K562 (cell line): ENCODE results near the gene ACAP3. TPM values are rescaled to one million over a fixed set of nuclear protein-coding genes. Genes with fewer than 3 reads are reported as not detected.

Source experiments
- CAMTA2 ChIP-seq: fragments of 250-450 bp; sonication (Bioruptor Pico); conservative IDR thresholded peaks from 2 replicates; pipeline ENCODE4 v1.5.1; 2022
- E2F3 ChIP-seq: fragments of 250-450 bp; sonication (Bioruptor Pico); IDR thresholded peaks from 2 replicates; pipeline ENCODE4 v1.4.0; 2020; ENCODE audit warnings: mild to moderate bottlenecking
- MEF2D ChIP-seq: conservative IDR thresholded peaks from 2 replicates; pipeline ENCODE4 v1.6.1; 2016; ENCODE audit warnings: low read depth, missing genetic modification characterization, missing compliant biosample characterization
- NCOA4 ChIP-seq: fragments of 450-650 bp; IDR thresholded peaks from 2 replicates; pipeline ENCODE4 v1.6.1; 2018; ENCODE audit warnings: mild to moderate bottlenecking; ENCODE audit not compliant: partially characterized antibody
- PCBP2 ChIP-seq: fragments of 200-400 bp; formaldehyde crosslinking; IDR thresholded peaks from 2 replicates; pipeline ENCODE4 v1.6.1; 2018; ENCODE audit warnings: low read length, low read depth, mild to moderate bottlenecking, moderate library complexity; ENCODE audit not compliant: poor library complexity, severe bottlenecking
- PHTF2 ChIP-seq: fragments of 250-450 bp; sonication (Bioruptor Pico); IDR thresholded peaks from 2 replicates; pipeline ENCODE4 v1.5.0; 2021; ENCODE audit warnings: mild to moderate bottlenecking
- RUNX1 ChIP-seq: sonication (generic); IDR thresholded peaks from 2 replicates; pipeline ENCODE4 v1.6.1; 2016; ENCODE audit warnings: antibody characterized with exemption, low read depth
- SMAD4 ChIP-seq: fragments of 250-450 bp; sonication (Bioruptor Pico); conservative IDR thresholded peaks from 2 replicates; pipeline ENCODE4 v1.8.0; 2021; ENCODE audit warnings: inconsistent platforms, mild to moderate bottlenecking, moderate library complexity
- SRSF7 ChIP-seq: fragments of 200-400 bp; formaldehyde crosslinking; optimal IDR thresholded peaks from 2 replicates; pipeline ENCODE3; 2017; ENCODE audit warnings: mild to moderate bottlenecking, low read depth, low read length
- ZBTB1 ChIP-seq: sonication (generic); formaldehyde crosslinking; IDR thresholded peaks from 2 replicates; pipeline ENCODE4 v1.8.1; 2023; ENCODE audit warnings: missing genetic modification reagents, low read depth, mild to moderate bottlenecking, borderline replicate concordance
- ZC3H8 ChIP-seq: fragments of 450-650 bp; IDR thresholded peaks from 2 replicates; pipeline ENCODE4 v1.6.1; 2017
- ZNF324 ChIP-seq: fragments of 250-450 bp; sonication (Bioruptor Pico); IDR thresholded peaks from 2 replicates; pipeline ENCODE4 v1.4.0; 2020; ENCODE audit warnings: mild to moderate bottlenecking
- ZNF444 ChIP-seq: fragments of 250-450 bp; sonication (Bioruptor Pico); IDR thresholded peaks from 2 replicates; pipeline ENCODE4 v1.4.0; 2020; ENCODE audit warnings: mild to moderate bottlenecking, moderate library complexity
- ZNF668 ChIP-seq: fragments of 250-450 bp; sonication (Bioruptor Pico); IDR thresholded peaks from 2 replicates; pipeline ENCODE4 v1.8.0; 2022; ENCODE audit warnings: mild to moderate bottlenecking, inconsistent platforms
- polyA plus RNA-seq, 8 experiments: library from polyadenylated mRNA; depleted of rRNA in 4 of 8; stranded (reverse) in 5 of 8; unstranded in 3 of 8; fragments of >200 nt; fragmentation: Nextera tagmentation in 2 of 8; fragmentation: Illumina TruSeq in 1 of 8; extraction: Ambion mirVana in 2 of 8; extraction: Trizol in 1 of 8; gene quantifications; 2 replicates each; pipeline versions ENCODE4 v1.2.1 to v1.2.3, GENCODE V29; 2011 to 2014; ENCODE audit warnings: inconsistent platforms in 1 of 8, missing spikeins in 1 of 8
- total RNA-seq, 7 experiments: library from RNA; depleted of rRNA in 6 of 7; stranded (reverse); fragments of >200 nt in 6 of 7; fragmentation: Illumina TruSeq in 2 of 7; extraction: Trizol in 2 of 7; gene quantifications; 2 replicates each; pipeline versions ENCODE4 v1.2.1 to v1.2.3, GENCODE V29; 2011 to 2021; ENCODE audit warnings: low replicate concordance in 1 of 7
- TF ChIP-seq, protein P1 (sequence below): fragments of 250-450 bp; sonication (Bioruptor Pico); IDR thresholded peaks from 2 replicates; pipeline ENCODE4 v1.8.0; 2021; ENCODE audit warnings: mild to moderate bottlenecking, moderate library complexity
- TF ChIP-seq, protein P2 (sequence below): fragments of 450-650 bp; IDR thresholded peaks from 2 replicates; pipeline ENCODE4 v1.6.1; 2016
- TF ChIP-seq, protein P3 (sequence below): IDR thresholded peaks from 2 replicates; pipeline ENCODE4 v1.6.1; 2012; ENCODE audit warnings: low read depth, low read length, improper control_type of control experiment, borderline replicate concordance
- TF ChIP-seq, protein P4 (sequence below): fragments of 250-450 bp; sonication (Bioruptor Pico); IDR thresholded peaks from 2 replicates; pipeline ENCODE4 v1.5.0; 2021; ENCODE audit warnings: mild to moderate bottlenecking, borderline replicate concordance
- TF ChIP-seq, protein P5 (sequence below): fragments of 450-650 bp; formaldehyde crosslinking; IDR thresholded peaks from 2 replicates; pipeline ENCODE4 v1.4.0; 2020; ENCODE audit warnings: mild to moderate bottlenecking, moderate library complexity

ACAP3 gene
- total and polyA plus RNA-seq, 9 of the 15 experiments (the other 6 are each of a cell fraction or from before 2014, with no cell fraction given), result 0.01 to 49.0 (median 12.0) TPM

DNA sequence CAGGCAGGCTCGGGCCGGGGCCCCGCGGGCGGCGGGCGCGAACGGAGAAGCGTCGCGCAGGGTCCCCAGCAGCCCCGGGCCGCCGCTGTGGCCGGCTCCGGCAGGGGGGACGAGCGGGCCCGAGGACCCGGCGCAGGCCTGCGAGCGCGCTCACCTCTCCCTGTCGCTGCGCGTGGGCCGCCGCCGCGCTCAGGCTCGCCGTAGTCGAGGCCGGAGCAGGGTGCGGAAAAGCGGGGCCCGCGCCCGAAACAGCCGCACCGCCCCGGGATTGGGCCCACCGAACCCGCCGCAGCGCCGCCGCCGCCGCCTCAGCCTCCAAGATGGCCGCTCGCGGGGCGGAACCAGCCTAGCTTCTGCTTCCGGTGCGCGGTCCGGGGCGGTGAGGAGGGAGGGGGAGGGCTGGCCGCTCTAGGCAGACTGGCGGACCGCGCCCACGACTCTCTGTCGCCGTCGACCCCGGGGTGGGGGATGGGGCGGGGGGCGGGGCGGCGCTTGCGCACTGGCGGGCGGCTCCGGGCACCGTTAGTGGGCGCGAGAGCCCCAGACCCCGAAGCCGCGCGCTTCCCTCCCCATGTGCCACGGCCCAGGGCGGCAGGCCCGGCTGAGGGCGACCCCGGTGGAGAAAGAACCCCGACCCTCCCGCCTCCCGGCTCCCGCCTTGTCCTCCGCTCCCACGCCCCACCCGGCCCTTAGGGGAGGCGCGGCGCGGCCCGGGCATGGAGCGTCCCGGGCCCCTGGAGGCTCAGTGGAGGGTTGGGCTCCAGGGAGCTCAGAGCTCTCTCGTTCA is 34.0 kb downstream of the ACAP3 start, which contains the start of gene UBE2J2 (continued):
- TF ChIP-seq, protein P1, sequence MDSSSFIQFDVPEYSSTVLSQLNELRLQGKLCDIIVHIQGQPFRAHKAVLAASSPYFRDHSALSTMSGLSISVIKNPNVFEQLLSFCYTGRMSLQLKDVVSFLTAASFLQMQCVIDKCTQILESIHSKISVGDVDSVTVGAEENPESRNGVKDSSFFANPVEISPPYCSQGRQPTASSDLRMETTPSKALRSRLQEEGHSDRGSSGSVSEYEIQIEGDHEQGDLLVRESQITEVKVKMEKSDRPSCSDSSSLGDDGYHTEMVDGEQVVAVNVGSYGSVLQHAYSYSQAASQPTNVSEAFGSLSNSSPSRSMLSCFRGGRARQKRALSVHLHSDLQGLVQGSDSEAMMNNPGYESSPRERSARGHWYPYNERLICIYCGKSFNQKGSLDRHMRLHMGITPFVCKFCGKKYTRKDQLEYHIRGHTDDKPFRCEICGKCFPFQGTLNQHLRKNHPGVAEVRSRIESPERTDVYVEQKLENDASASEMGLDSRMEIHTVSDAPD (CRISPR knock-in tag), result no peak
- TF ChIP-seq ZNF324 (no peak), CAMTA2 (CRISPR knock-in tag) (no peak), ZNF668 (CRISPR knock-in tag) (no peak), SRSF7 (no peak), ZBTB1 (no peak), MEF2D (tag) (no peak), ZC3H8 (no peak), RUNX1 (no peak), PCBP2 (no peak), PHTF2 (CRISPR knock-in tag) (no peak), ZNF444 (CRISPR knock-in tag) (peak; percentile 100), NCOA4 (no peak), SMAD4 (CRISPR knock-in tag) (0 out of 2 replicates have a peak, but pooled peaks have one; percentile 51), E2F3 (CRISPR knock-in tag) (no peak)
- TF ChIP-seq, protein P2, sequence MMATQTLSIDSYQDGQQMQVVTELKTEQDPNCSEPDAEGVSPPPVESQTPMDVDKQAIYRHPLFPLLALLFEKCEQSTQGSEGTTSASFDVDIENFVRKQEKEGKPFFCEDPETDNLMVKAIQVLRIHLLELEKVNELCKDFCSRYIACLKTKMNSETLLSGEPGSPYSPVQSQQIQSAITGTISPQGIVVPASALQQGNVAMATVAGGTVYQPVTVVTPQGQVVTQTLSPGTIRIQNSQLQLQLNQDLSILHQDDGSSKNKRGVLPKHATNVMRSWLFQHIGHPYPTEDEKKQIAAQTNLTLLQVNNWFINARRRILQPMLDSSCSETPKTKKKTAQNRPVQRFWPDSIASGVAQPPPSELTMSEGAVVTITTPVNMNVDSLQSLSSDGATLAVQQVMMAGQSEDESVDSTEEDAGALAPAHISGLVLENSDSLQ, result no peak
- TF ChIP-seq, protein P3, sequence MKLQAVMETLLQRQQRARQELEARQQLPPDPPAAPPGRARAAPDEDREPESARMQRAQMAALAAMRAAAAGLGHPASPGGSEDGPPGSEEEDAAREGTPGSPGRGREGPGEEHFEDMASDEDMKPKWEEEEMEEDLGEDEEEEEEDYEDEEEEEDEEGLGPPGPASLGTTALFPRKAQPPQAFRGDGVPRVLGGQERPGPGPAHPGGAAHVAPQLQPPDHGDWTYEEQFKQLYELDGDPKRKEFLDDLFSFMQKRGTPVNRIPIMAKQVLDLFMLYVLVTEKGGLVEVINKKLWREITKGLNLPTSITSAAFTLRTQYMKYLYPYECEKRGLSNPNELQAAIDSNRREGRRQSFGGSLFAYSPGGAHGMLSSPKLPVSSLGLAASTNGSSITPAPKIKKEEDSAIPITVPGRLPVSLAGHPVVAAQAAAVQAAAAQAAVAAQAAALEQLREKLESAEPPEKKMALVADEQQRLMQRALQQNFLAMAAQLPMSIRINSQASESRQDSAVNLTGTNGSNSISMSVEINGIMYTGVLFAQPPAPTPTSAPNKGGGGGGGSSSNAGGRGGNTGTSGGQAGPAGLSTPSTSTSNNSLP, result no peak
- TF ChIP-seq, protein P4, sequence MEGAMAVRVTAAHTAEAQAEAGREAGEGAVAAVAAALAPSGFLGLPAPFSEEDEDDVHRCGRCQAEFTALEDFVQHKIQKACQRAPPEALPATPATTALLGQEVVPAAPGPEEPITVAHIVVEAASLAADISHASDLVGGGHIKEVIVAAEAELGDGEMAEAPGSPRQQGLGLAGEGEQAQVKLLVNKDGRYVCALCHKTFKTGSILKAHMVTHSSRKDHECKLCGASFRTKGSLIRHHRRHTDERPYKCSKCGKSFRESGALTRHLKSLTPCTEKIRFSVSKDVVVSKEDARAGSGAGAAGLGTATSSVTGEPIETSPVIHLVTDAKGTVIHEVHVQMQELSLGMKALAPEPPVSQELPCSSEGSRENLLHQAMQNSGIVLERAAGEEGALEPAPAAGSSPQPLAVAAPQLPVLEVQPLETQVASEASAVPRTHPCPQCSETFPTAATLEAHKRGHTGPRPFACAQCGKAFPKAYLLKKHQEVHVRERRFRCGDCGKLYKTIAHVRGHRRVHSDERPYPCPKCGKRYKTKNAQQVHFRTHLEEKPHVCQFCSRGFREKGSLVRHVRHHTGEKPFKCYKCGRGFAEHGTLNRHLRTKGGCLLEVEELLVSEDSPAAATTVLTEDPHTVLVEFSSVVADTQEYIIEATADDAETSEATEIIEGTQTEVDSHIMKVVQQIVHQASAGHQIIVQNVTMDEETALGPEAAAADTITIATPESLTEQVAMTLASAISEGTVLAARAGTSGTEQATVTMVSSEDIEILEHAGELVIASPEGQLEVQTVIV (CRISPR knock-in tag), result no peak
- TF ChIP-seq, protein P5, sequence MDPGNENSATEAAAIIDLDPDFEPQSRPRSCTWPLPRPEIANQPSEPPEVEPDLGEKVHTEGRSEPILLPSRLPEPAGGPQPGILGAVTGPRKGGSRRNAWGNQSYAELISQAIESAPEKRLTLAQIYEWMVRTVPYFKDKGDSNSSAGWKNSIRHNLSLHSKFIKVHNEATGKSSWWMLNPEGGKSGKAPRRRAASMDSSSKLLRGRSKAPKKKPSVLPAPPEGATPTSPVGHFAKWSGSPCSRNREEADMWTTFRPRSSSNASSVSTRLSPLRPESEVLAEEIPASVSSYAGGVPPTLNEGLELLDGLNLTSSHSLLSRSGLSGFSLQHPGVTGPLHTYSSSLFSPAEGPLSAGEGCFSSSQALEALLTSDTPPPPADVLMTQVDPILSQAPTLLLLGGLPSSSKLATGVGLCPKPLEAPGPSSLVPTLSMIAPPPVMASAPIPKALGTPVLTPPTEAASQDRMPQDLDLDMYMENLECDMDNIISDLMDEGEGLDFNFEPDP (CRISPR knock-in tag), result no peak
